C4-2B (cell line): ENCODE results near the gene NSMCE1.
"Not testable (repeated sequence)": the region's sequence is repeated elsewhere in the genome, so short reads cannot be mapped to it uniquely, and the experiment has no call there.

ENCODE experiments used
- H3K27ac ChIP-seq: fragments of 450-650 bp; 2 replicates; pipeline ENCODE4 v1.5.1; 2017
- ZFX ChIP-seq: fragments of 450-650 bp; IDR thresholded peaks from 2 replicates; pipeline ENCODE4 v1.6.1; 2017
- TF ChIP-seq, protein P1 (sequence below): fragments of 450-650 bp; conservative IDR thresholded peaks from 2 replicates; pipeline ENCODE4 v1.5.1; 2017; ENCODE audit warnings: mild to moderate bottlenecking

NSMCE1 gene

DNA sequence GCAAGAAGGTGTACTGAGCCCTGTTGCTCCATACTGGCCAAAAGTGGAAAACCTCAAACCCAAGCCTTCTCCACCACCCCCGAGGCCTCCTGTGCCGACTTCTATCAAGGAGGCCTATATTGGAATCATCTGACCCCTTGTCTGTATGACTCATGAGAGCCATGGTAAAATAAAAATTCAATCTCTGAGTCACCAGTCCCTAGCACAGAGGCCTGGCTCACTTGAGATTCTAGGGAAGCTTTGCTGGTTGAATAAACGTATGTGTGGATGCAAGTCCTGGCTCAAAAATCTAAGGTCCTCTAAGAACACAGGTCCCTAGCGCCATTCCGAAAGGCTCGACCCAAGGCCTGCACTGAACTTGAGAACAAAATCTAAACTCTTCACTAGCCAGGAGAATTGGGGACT is 15.0 kb downstream of the NSMCE1 start:
- no peak overlapping the region for H3K27ac ChIP-seq
- TF ChIP-seq ZFX = no peak
- TF ChIP-seq, protein P1, sequence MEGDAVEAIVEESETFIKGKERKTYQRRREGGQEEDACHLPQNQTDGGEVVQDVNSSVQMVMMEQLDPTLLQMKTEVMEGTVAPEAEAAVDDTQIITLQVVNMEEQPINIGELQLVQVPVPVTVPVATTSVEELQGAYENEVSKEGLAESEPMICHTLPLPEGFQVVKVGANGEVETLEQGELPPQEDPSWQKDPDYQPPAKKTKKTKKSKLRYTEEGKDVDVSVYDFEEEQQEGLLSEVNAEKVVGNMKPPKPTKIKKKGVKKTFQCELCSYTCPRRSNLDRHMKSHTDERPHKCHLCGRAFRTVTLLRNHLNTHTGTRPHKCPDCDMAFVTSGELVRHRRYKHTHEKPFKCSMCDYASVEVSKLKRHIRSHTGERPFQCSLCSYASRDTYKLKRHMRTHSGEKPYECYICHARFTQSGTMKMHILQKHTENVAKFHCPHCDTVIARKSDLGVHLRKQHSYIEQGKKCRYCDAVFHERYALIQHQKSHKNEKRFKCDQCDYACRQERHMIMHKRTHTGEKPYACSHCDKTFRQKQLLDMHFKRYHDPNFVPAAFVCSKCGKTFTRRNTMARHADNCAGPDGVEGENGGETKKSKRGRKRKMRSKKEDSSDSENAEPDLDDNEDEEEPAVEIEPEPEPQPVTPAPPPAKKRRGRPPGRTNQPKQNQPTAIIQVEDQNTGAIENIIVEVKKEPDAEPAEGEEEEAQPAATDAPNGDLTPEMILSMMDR = no peak

DNA sequence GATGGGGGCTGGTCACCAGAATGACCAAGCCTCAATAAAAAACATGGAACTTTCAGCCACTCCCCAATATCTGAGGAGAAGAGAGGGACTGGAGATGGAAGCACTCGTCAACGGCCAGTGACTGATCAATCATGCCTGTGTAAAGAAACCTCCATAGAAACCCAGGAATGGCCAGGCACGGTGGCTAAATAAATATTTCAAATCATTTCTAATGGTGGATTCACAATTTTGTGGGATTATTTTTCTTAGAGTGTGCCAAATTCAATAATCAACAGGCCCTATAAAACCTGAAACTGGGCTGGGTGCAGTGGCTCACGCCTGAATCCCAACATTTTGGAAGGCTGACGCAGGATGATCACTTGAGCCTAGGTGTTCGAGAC is 16.4 kb downstream of the NSMCE1 start:
- TF ChIP-seq, protein P1 = no peak
- TF ChIP-seq ZFX = no peak
- H3K27ac ChIP-seq = no peak overlapping the region

DNA sequence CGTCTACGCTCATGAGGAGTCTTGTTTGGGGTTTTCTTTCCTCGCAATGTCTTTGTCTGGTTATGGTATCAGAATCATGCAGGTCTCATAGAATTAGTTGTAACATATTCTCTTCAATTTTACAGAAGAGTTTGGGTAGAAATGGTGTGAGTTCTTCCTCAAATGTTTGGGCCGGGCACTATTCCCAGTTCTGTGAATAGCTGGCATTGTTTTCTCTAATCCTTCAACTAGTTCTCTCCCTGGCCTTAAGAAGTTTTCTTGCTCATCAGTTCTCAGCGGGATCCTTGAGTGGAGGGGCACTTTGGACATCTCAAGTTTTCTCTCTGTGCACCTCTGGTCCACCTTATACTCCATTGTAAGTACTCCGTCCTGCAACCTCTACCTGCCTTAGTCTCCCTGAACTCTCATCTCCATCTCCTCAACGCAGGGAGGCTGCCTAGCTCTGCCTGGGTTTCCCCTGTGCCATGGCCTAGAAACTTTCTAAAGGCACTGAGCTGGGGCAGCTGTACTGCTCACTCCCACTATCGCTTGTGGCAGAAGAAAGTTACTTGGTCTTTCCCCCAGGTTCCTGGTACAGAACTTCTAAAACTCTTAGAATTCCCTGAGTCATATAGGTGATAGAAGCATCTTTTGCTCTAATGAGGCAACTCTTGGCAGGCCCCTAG is 16.9 kb downstream of the NSMCE1 start:
- no peak for TF ChIP-seq ZFX
- TF ChIP-seq, protein P1 = no peak
- H3K27ac ChIP-seq = no peak overlapping the region

DNA sequence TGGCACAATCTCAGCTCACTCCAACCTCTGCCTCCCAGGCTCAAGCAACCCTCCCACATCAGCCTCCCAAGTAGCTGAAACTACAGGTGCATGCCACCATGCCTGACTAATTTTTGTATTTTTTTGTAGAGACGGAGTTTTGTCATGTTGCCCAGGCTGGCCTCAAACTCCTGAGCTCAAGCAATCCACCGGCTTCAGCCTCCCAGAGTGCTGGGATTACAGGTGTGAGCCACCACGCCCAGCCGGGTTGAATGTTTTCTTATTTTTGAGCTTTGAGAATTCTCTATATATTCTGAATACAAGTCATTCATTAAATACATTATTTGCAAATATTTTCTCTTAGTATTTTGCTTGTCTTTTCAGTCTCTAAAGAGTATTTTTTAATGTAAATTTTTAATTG is 19.7 kb downstream of the NSMCE1 start:
- H3K27ac ChIP-seq = not testable (repeated sequence)

DNA sequence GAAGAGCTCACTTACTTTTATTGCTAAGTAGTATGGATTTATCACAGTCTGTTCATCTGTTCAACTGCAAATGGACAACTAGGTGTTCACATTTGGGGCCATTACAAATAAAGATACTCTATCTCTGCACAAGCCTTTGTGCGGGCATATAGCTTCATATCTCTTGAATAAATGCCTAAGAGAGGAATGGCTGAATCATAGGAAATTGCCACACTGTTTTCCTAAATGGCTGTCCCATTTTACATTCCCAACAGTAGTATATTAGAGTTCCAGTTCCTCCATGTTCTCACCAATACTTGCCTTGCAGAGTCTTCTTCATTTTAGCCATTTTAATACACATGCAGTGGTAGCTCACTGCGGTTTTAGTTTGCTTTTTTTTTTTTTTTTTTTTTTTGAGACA is 20.5 kb downstream of the NSMCE1 start:
- no peak overlapping the region for H3K27ac ChIP-seq
- no peak for TF ChIP-seq ZFX
- TF ChIP-seq, protein P1 = no peak

DNA sequence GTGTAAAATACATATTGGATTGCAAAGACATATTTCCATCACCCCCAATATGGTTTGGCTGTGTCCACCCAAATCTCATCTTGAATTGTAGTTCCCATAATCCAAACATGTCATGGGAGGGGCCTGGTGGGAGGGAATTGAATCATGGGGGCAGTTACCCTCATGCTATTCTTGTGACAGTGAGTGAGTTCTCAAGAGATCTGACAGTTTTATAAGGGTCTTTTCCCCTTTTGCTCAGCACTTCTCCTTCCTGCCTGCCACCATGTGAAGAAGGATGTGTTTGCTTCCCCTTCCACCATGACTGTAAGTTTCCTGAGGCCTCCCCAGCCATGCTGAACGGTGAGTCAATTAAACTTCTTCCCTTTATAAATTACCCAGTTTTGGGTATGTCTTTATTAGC is 21.5 kb downstream of the NSMCE1 start:
- not testable (repeated sequence) for H3K27ac ChIP-seq

DNA sequence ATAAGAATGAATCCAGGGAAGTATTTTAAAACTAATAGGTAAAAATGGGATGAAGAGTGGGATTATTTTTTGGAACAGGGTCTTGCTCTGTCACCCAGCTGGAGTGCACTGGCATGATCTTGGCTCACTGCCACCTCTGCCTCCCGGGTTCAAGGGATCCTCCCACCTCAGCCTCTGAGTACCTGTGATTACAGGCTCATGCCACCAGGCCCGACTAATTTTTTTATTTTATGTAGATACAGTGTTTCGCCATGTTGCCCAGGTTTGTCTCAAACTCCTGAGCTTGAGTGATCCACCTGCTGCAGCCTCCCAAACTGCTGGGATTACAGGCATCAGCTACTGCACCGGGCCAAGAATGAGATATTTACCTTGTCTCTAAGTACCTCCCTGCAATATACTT is 22.1 kb downstream of the NSMCE1 start:
- TF ChIP-seq, protein P1 = no peak
- H3K27ac ChIP-seq = no peak overlapping the region

DNA sequence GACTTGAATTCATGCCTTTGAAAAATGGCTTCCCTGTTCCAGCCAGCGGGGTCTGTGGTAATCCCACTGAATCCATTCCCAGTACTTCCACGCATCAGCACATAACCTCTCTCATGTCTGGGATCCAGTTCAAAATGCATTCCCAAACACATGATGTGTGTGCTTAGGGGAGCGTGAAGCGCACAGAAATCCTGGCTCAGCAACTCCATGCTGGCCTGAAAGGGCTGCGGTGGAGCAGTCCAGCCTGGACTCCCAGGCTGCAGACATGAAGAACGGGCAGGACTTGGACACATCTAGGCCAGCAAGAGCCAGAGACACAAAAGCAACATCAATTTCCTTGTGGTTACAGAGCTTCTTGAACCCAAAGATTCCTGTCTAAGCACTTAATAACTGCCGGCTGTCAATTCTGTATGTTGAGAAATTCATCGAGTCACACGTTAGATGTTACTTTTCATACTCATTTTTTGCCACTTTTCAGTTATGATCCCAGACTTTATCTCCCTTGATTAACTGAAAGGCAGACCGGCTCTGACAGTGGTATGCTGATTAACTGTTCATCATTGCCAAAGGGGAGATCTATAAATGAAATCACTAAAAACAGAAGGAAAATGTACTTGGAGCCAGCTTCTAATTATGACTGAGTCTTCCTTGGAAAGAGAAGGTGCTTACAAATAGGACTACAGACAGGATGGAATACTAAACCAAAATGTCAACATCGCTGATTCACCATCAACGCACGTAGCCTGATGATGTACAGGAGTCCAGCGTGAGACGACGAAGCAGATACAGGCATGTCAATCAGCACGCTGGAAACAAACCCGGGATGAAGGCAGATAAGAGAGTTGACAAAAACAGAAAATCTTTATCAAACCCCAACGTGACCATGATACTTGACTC is 23.0 kb downstream of the NSMCE1 start:
- no peak overlapping the region for H3K27ac ChIP-seq
- TF ChIP-seq ZFX = no peak
- TF ChIP-seq, protein P1 = no peak
